Fibroblast of villous mesenchyme (primary cell): ENCODE results near the gene HNRNPA1. TPM values are rescaled to one million over a fixed set of nuclear protein-coding genes. Genes with fewer than 3 reads are reported as not detected.
A peak's percentile ranks its signal among the peaks of the same experiment; 100 is the strongest.
"Not testable (repeated sequence)": the region's sequence is repeated elsewhere in the genome, so short reads cannot be mapped to it uniquely, and the experiment has no call there.

Experiments
- DNase-seq: peaks from one replicate; pipeline ENCODE4 v3.0.0-alpha.2; 2010; ENCODE audit warnings: low read depth
- H3K4me3 ChIP-seq: 2 replicates; pipeline ENCODE4 v1.5.1; 2011; ENCODE audit warnings: low read depth, mild to moderate bottlenecking, low read length
- total RNA-seq: library from RNA; depleted of rRNA; stranded (reverse); fragments of >200 nt; gene quantifications from 2 replicates; pipeline ENCODE4 v1.2.3, GENCODE V29; 2012
- TF ChIP-seq, protein P1 (sequence below): IDR thresholded peaks from 2 replicates; pipeline ENCODE4 v1.5.1; 2012; ENCODE audit warnings: low read depth, mild to moderate bottlenecking, low read length; ENCODE audit not compliant: insufficient read depth

The HNRNPA1 gene
- total RNA-seq, 1 donor = 251 TPM

DNA sequence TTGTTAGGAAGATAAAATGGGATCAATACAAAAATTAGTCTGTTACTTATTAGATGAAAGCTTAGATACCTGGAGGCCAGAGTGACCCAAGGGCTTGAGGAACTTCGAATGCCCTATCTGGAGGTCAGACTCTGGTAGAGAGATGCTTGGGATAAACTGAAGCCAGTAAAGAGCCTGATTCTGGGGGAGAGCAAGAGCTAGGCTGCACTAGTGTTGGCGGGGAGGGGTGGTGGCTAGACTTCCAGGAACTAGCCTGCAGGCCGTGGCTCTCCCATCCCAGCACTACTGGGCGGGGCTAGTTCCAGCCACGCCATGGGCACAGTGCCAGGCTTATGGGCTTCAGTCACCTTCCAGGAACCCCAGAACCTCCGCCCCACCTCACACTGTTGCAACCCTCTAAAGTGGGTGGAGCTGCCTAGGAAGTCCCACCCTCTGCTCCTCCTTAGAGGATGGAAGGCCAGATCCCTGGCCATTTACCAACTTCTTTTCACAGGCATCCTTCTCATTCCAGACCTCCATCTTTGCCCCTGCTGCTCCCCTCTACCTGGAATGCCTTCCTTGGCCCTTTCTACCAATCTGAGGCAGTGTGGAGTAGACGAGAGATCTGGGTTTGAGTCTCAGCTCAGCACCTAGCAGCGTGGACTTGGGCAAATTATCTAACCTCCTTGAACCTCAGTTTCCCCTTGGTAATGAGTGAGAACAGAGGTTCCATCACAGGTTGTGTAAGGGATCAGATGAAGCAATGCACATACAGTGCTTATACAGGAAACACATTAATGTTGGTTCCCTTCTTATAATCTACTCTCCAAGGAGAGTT, 26.6 kb downstream of the HNRNPA1 start:
- peak; percentile 86 for DNase-seq
- no peak overlapping the region for H3K4me3 ChIP-seq
- TF ChIP-seq, protein P1, sequence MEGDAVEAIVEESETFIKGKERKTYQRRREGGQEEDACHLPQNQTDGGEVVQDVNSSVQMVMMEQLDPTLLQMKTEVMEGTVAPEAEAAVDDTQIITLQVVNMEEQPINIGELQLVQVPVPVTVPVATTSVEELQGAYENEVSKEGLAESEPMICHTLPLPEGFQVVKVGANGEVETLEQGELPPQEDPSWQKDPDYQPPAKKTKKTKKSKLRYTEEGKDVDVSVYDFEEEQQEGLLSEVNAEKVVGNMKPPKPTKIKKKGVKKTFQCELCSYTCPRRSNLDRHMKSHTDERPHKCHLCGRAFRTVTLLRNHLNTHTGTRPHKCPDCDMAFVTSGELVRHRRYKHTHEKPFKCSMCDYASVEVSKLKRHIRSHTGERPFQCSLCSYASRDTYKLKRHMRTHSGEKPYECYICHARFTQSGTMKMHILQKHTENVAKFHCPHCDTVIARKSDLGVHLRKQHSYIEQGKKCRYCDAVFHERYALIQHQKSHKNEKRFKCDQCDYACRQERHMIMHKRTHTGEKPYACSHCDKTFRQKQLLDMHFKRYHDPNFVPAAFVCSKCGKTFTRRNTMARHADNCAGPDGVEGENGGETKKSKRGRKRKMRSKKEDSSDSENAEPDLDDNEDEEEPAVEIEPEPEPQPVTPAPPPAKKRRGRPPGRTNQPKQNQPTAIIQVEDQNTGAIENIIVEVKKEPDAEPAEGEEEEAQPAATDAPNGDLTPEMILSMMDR = no peak

DNA sequence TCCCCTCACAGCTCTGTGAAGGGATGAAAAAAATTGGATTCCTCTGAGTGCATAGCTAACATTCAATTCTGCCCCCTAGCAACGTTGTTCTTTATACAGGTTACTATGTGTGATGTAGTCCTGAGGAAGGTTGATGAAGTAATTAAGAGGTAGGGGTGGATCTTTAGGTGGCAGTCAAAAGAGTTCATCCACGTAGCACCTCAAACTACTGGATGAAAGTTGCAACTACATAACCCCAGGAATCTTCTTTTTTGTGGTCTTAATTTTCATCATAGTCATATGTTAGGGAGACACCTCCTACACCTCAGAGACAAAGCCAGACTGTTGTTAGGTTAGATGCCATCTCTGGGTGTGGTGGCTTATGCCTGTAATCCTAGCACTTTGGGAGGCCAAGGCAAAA, 30.5 kb downstream of the HNRNPA1 start:
- TF ChIP-seq, protein P1 = no peak
- H3K4me3 ChIP-seq = no peak overlapping the region
- no peak for DNase-seq

DNA sequence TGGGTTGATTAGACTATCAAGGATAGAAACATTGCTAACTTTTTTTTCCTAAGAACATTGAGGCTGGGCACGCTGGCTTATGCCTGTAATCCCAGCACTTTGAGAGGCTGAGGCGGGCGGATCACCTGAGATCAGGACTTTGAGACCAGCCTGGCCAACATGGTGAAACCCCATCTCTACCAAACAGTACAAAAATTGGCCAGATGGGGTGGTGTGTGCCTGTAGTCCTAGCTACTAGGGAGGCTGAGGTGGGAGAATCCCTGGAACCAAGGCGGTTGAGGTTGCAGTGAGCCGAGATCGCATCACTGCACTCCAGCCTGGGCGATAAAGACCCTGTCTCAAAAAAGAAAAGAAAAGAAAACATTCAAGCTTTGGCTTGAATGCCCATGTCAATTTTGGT, 31.8 kb downstream of the HNRNPA1 start:
- DNase-seq, H3K4me3 ChIP-seq: not testable (repeated sequence)

- DNase-seq = no peak
- TF ChIP-seq, protein P1 = no peak
These were observed 40.8 kb downstream of the HNRNPA1 start for GRCh38 chr12:54321363-54321762.

DNA sequence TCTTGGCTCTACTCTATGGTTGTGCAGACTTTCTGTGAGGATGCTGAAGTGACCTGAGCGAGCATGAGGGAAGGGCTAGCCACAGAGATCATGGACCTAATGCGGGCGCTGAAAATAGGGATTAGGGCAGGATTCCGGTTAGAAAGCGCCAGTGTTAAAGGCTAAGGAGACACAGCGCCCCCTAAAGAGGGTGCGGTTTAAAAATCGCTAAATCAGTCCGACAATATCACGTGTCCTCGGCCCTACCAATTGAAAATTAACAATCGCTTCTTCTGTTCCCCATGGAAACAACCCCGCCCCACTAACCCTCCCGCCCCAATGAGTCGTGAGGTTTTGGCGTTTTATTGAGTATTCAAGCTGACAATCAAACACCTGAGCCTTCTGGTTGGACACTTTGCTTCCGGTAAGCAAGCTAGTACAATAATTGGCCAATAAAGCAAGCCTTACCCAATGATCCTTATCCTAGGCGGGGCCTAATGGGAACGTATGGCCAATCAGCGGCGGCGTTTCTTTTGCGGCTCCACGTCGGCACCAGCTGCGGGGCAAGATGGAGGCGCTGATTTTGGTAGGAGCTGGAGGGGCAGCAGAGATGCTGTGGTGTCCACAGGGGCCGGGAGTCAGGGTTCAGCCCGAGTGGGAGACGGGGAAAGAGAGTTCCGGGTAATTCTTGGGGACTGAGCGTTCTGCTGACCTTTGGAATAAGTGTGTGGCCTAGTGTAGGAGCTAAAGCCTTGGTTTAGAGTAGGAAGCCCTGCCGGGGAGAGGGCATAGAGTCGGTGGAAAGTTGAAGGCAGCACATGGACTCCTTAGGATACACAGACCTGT, 44.3 kb downstream of the HNRNPA1 start, which contains the start of gene COPZ1:
TSS of gene COPZ1 (plus strand) at position 515 of the 825 bp plus-strand sequence. CDS start at position 548, 33 bp downstream.
- TF ChIP-seq, protein P1 = peak; percentile 70
- DNase-seq = peak; percentile 100
- peak within 1 kb of the TSS; percentile 98 for H3K4me3 ChIP-seq

More at GRCh38 chr12:54321363-54321762, 40.8 kb downstream of the HNRNPA1 start:
- no peak overlapping the region for H3K4me3 ChIP-seq

DNA sequence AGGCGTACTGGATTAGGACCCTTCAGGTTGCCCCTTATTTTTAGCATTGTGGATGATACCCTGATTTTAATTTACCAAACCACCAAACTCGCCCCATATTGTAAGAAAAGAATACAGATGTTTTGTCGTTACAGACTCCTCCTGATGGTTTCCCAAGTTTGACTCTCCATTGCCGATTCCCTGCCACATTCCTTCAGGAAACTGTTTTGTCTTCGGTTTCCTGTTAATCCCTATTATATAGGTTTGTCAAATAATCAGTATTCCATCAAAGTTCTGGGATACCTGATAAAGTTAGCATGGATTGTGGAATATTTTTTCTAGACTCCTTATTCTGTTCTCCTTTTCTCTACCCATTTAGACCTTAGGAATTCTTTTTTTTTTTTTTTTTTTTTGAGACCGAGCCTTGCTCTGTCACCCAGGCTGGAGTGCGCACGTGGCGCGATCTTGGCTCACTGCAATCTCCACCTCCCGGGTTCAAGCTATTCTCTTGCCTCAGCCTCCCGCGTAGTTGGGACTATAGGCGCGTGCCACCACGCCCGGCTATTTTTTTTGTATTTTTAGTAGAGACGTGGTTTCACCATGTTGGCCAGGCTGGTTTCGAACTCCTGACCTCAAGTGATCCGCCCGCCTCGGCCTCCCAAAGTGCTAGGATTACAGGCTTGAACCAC, 45.0 kb downstream of the HNRNPA1 start:
- H3K4me3 ChIP-seq = peak overlapping the region; percentile 98
- not testable (repeated sequence) for DNase-seq

DNA sequence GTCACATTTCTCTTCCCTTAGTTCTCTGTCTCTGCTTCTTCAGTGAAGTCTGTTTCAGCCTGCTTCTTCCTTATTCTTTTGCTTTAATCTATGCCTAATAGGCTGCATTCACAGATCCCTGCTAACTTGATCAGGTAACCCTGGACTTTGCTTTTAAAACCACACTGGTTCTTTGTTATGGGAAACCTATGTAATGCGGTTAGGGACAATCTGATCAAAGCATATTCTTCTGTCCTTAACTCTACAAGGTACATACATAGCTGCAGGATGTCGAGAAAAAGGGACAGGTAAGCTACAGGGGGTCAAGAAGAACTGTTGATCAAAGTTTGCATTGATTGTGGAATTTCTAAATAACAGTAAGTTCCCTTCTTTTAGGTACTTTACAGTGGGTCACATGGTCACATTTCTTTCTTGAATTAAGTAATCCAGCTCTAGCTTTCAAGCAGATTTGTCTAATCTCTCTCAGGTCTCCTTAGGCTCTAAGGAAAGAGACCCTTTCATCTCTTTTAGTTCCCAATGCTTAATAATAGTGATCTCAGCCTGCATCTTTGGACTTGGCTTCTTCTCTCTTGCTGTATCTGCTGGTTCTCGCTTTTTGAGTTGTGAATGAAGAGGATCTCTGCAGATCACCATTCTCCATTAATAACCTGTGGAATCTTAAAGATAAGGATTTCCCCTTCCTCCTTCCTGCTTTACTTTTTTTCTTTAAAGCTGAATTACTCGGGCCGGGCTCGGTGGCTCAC, 48.2 kb downstream of the HNRNPA1 start:
- TF ChIP-seq, protein P1 = no peak

More for the DNA sequence above, 48.2 kb downstream of the HNRNPA1 start:
- no peak for DNase-seq
- no peak overlapping the region for H3K4me3 ChIP-seq
